GM21786 (cell line): ENCODE results near the gene GGACT.

ENCODE experiments used
- ATAC-seq: cut with Tn5 transposase; IDR thresholded peaks from one replicate; pipeline ENCODE4 v1.9.1; 2021; ENCODE audit not compliant: unreplicated experiment

Gene GGACT

GRCh38 chr13:100552755-100553154 is 35.8 kb downstream of the GGACT start:
- ATAC-seq = no peak

GRCh38 chr13:100549316-100549715 is 39.3 kb downstream of the GGACT start:
- ATAC-seq = no peak

- ATAC-seq = no peak
These were observed 40.8 kb downstream of the GGACT start for GRCh38 chr13:100547791-100548201.

GRCh38 chr13:100546713-100547405 is 41.7 kb downstream of the GGACT start:
- no peak for ATAC-seq

- no peak for ATAC-seq
These were observed 42.9 kb downstream of the GGACT start for GRCh38 chr13:100545684-100546061.

GRCh38 chr13:100544866-100545683 is 43.5 kb downstream of the GGACT start:
- no peak for ATAC-seq

- ATAC-seq = no peak
These were observed 44.6 kb downstream of the GGACT start for GRCh38 chr13:100543872-100544602.

GRCh38 chr13:100542826-100543156 is 45.8 kb downstream of the GGACT start:
- peak; percentile 85 for ATAC-seq

GRCh38 chr13:100541897-100542825 is 46.4 kb downstream of the GGACT start:
- ATAC-seq = no peak

GRCh38 chr13:100540621-100541020 is 48.0 kb downstream of the GGACT start:
- no peak for ATAC-seq

- ATAC-seq = no peak
These were observed 50.6 kb downstream of the GGACT start for GRCh38 chr13:100537951-100538462.

GRCh38 chr13:100537486-100537885 is 51.1 kb downstream of the GGACT start:
- ATAC-seq = no peak

GRCh38 chr13:100536643-100537180 is 51.9 kb downstream of the GGACT start:
- ATAC-seq = no peak

GRCh38 chr13:100535426-100536135 is 53.0 kb downstream of the GGACT start:
- ATAC-seq = no peak

GRCh38 chr13:100534911-100535310 is 53.7 kb downstream of the GGACT start:
- ATAC-seq = no peak

GRCh38 chr13:100534147-100534843 is 54.3 kb downstream of the GGACT start:
- no peak for ATAC-seq

- ATAC-seq = no peak
These were observed 55.0 kb downstream of the GGACT start for GRCh38 chr13:100533588-100534041.

GRCh38 chr13:100532836-100533435 is 55.7 kb downstream of the GGACT start:
- no peak for ATAC-seq
